H9 (cell line): Measurements from ENCODE around the gene NGFR. TPM values are rescaled to one million over a fixed set of nuclear protein-coding genes. Genes with fewer than 3 reads are reported as not detected.

Source experiments
- DNase-seq: peaks from one replicate; pipeline ENCODE4 v3.0.0-alpha.2; 2017
- H2AFZ ChIP-seq: one replicate; pipeline ENCODE4 v1.6.1; 2013; ENCODE audit warnings: mild to moderate bottlenecking, low read length, control low read depth, moderate library complexity
- H2AK5ac ChIP-seq: 2 replicates; pipeline ENCODE4 v1.6.1; 2013; ENCODE audit warnings: low read length, control low read depth, mixed read lengths; ENCODE audit not compliant: insufficient read length
- H2BK120ac ChIP-seq: one replicate; pipeline ENCODE4 v1.6.1; 2013; ENCODE audit warnings: low read depth, mild to moderate bottlenecking, low read length, control low read depth, inconsistent platforms; ENCODE audit not compliant: poor library complexity, severe bottlenecking
- H2BK12ac ChIP-seq: 2 replicates; pipeline ENCODE4 v1.6.1; 2013; ENCODE audit warnings: low read length, control low read depth, mixed read lengths, low read depth; ENCODE audit not compliant: insufficient read length
- H2BK15ac ChIP-seq: 2 replicates; pipeline ENCODE4 v1.6.1; 2013; ENCODE audit warnings: low read depth, low read length, control low read depth
- H2BK20ac ChIP-seq: one replicate; pipeline ENCODE4 v1.6.1; 2013; ENCODE audit warnings: low read depth, mild to moderate bottlenecking, low read length, control low read depth, inconsistent platforms; ENCODE audit not compliant: poor library complexity, severe bottlenecking
- H2BK5ac ChIP-seq: 2 replicates; pipeline ENCODE4 v1.6.1; 2013; ENCODE audit warnings: low read length, control low read depth, mixed read lengths; ENCODE audit not compliant: insufficient read length
- H3K14ac ChIP-seq: 2 replicates; pipeline ENCODE4 v1.6.1; 2013; ENCODE audit warnings: low read length, control low read depth; ENCODE audit not compliant: insufficient read depth
- H3K18ac ChIP-seq: 2 replicates; pipeline ENCODE4 v1.6.1; 2013; ENCODE audit warnings: low read depth, mild to moderate bottlenecking, mixed read lengths, low read length, control low read depth; ENCODE audit not compliant: insufficient read length
- H3K23ac ChIP-seq: 2 replicates; pipeline ENCODE4 v1.6.1; 2013; ENCODE audit warnings: low read length, control low read depth, mixed read lengths, low read depth; ENCODE audit not compliant: insufficient read length
- H3K23me2 ChIP-seq: 2 replicates; pipeline ENCODE4 v1.6.1; 2013; ENCODE audit warnings: low read depth, mild to moderate bottlenecking, mixed read lengths, low read length, control low read depth; ENCODE audit not compliant: insufficient read length, poor library complexity, severe bottlenecking
- H3K27ac ChIP-seq: 2 replicates; pipeline ENCODE4 v1.5.1; 2013; ENCODE audit warnings: low read length, control low read depth, mixed read lengths, low read depth; ENCODE audit not compliant: insufficient read length
- H3K27me3 ChIP-seq: 2 replicates; pipeline ENCODE4 v1.6.1; 2013; ENCODE audit warnings: low read length, control low read depth, inconsistent platforms; ENCODE audit not compliant: insufficient read depth
- H3K4ac ChIP-seq: 2 replicates; pipeline ENCODE4 v1.6.1; 2013; ENCODE audit warnings: low read depth, mild to moderate bottlenecking, control low read depth, inconsistent platforms, low read length, moderate library complexity
- H3K4me1 ChIP-seq: 2 replicates; pipeline ENCODE4 v1.6.1; 2013; ENCODE audit warnings: low read length, control low read depth, inconsistent platforms; ENCODE audit not compliant: insufficient read depth
- H3K4me2 ChIP-seq: 2 replicates; pipeline ENCODE4 v1.6.1; 2013; ENCODE audit warnings: low read length, control low read depth, mixed read lengths; ENCODE audit not compliant: insufficient read length, insufficient read depth
- H3K56ac ChIP-seq: 2 replicates; pipeline ENCODE4 v1.6.1; 2013; ENCODE audit warnings: low read depth, mild to moderate bottlenecking, mixed read lengths, low read length, control low read depth; ENCODE audit not compliant: insufficient read length
- H3K79me1 ChIP-seq: 2 replicates; pipeline ENCODE4 v1.6.1; 2013; ENCODE audit warnings: low read depth, mild to moderate bottlenecking, moderate library complexity, low read length, control low read depth, inconsistent platforms; ENCODE audit not compliant: insufficient read depth, poor library complexity, severe bottlenecking
- H3K79me2 ChIP-seq: 2 replicates; pipeline ENCODE4 v1.6.1; 2013; ENCODE audit warnings: low read length, control low read depth, inconsistent platforms; ENCODE audit not compliant: insufficient read depth
- H3K9ac ChIP-seq: 2 replicates; pipeline ENCODE4 v1.6.1; 2013; ENCODE audit warnings: low read length, control low read depth, mixed read lengths; ENCODE audit not compliant: insufficient read length; ENCODE audit errors: extremely low read depth
- H3K9me3 ChIP-seq: one replicate; pipeline ENCODE4 v1.6.1; 2013; ENCODE audit warnings: low read depth, low read length, inconsistent platforms; ENCODE audit not compliant: control insufficient read depth
- H3T11ph ChIP-seq: one replicate; pipeline ENCODE4 v1.6.1; 2013; ENCODE audit warnings: mild to moderate bottlenecking, low read length, control low read depth, inconsistent platforms
- H4K20me1 ChIP-seq: one replicate; pipeline ENCODE4 v1.6.1; 2013; ENCODE audit not compliant: control insufficient read depth, insufficient read length, insufficient read depth
- H4K5ac ChIP-seq: 2 replicates; pipeline ENCODE4 v1.6.1; 2013; ENCODE audit warnings: low read depth, mild to moderate bottlenecking, mixed read lengths, low read length, control low read depth; ENCODE audit not compliant: insufficient read length
- H4K8ac ChIP-seq: replicated peaks from 2 replicates; pipeline ENCODE4 v1.6.1; 2013; ENCODE audit warnings: low read length, control low read depth, mixed read lengths, low read depth; ENCODE audit not compliant: insufficient read length
- H4K91ac ChIP-seq: 2 replicates; pipeline ENCODE4 v1.6.1; 2013; ENCODE audit warnings: low read depth, mild to moderate bottlenecking, moderate library complexity, mixed read lengths, low read length, control low read depth; ENCODE audit not compliant: insufficient read length
- H3K27ac Mint-ChIP-seq, 3 experiments: 2 replicates in 2 of 3; 3 replicates in 1 of 3; pipeline ENCODE4 v1.8.0; 2020 to 2021; ENCODE audit warnings: mixed read lengths in 3 of 3, mild to moderate bottlenecking in 1 of 3, moderate library complexity in 1 of 3
- H3K27me3 Mint-ChIP-seq: 2 replicates; pipeline ENCODE4 v1.8.0; 2021; ENCODE audit warnings: low read depth, mild to moderate bottlenecking, moderate library complexity, mixed read lengths
- H3K36me3 Mint-ChIP-seq, 3 experiments: 2 replicates in 2 of 3; 3 replicates in 1 of 3; pipeline ENCODE4 v1.8.0; 2020 to 2021; ENCODE audit warnings: low read depth in 3 of 3, mixed read lengths in 3 of 3; ENCODE audit not compliant: insufficient read depth in 1 of 3
- H3K4me1 Mint-ChIP-seq, 2 experiments: 2 replicates each; pipeline ENCODE4 v1.8.0; 2020; ENCODE audit warnings: mixed read lengths in 2 of 2
- H3K4me3 Mint-ChIP-seq, 2 experiments: 2 replicates in 1 of 2; 3 replicates in 1 of 2; pipeline ENCODE4 v1.8.0; 2020 to 2021; ENCODE audit warnings: mild to moderate bottlenecking in 2 of 2, mixed read lengths in 2 of 2, moderate library complexity in 1 of 2
- H3K9me3 Mint-ChIP-seq, 2 experiments: 2 replicates in 1 of 2; 3 replicates in 1 of 2; pipeline ENCODE4 v1.8.0; 2020; ENCODE audit warnings: mild to moderate bottlenecking in 2 of 2, mixed read lengths in 2 of 2, moderate library complexity in 1 of 2
- CTCF ChIP-seq: fragments of 200-600 bp; sonication (generic); conservative IDR thresholded peaks from 3 replicates; pipeline ENCODE4 v1.8.0; 2021; ENCODE audit warnings: antibody characterized with exemption, mild to moderate bottlenecking
- WGBS: extraction: QIAGEN DNeasy Blood & Tissue Kit; methylation state at CpG from one replicate; pipeline ENCODE4 v1.1.7; 2013; ENCODE audit warnings: missing lambda C conversion rate, low lambda C conversion rate, mixed read lengths; ENCODE audit not compliant: insufficient read length; ENCODE audit errors: extremely low coverage; 5-methylcytosine and 5-hydroxymethylcytosine counted together
- total RNA-seq: library from RNA; stranded (reverse); gene quantifications from 2 replicates; pipeline ENCODE4 v1.2.1, GENCODE V29; 2021

The NGFR gene
- total RNA-seq, 1 experiment from 2014 or later: 9.6 TPM

- peak overlapping the region; percentile 43 for H3K4me2 ChIP-seq
- Mint-ChIP-seq H3K9me3 (no peaks in the 10 kb centered on the region), H3K27ac (peak overlapping the region in 1 of 3 experiments; percentile 95; a peak in 2 of 7 replicates), H3K4me1 (peaks cover 26 to 44% of the 10 kb centered on the region in 2 experiments), H3K27me3 (peaks cover 20% of the 10 kb centered on the region), H3K36me3 (no peaks in the 10 kb centered on the region), H3K4me3 (peak overlapping the region; percentile 30 to 58; a peak in 4 of 5 replicates)
- no CpG with 5 or more reads among the region's 17 CpGs for WGBS
- no peak overlapping the region for H2BK20ac ChIP-seq
- H2BK12ac ChIP-seq: no peak overlapping the region
- peak; percentile 98 for DNase-seq
- peaks cover 6% of the 10 kb centered on the region; the same call in 1 of the 2 replicates for H3K4me1 ChIP-seq
- no peak overlapping the region for H3K23ac ChIP-seq
- no peak overlapping the region for H2BK120ac ChIP-seq
- H3K79me2 ChIP-seq: no peaks in the 10 kb centered on the region
- no peaks in the 10 kb centered on the region for H3K9me3 ChIP-seq
- H2AK5ac ChIP-seq: no peak overlapping the region
- no peak overlapping the region for H2BK15ac ChIP-seq
- H3K23me2 ChIP-seq: no peaks in the 10 kb centered on the region
- peak overlapping the region; percentile 54; the same call in 1 of the 2 replicates for H3K14ac ChIP-seq
- no peak overlapping the region for H4K8ac ChIP-seq
- H2BK5ac ChIP-seq: no peak overlapping the region
- no peaks in the 10 kb centered on the region for H3K27me3 ChIP-seq
- no peak for TF ChIP-seq CTCF
- no peak overlapping the region for H3T11ph ChIP-seq
- no peak overlapping the region for H3K9ac ChIP-seq
- no peaks in the 10 kb centered on the region for H3K79me1 ChIP-seq
- no peak overlapping the region for H3K27ac ChIP-seq
- no peak overlapping the region for H3K18ac ChIP-seq
- no peak overlapping the region for H3K4ac ChIP-seq
- H4K5ac ChIP-seq: no peak overlapping the region
- no peak overlapping the region for H3K56ac ChIP-seq
- no peak overlapping the region for H2AFZ ChIP-seq
- no peak overlapping the region for H4K91ac ChIP-seq
- H4K20me1 ChIP-seq: no peaks in the 10 kb centered on the region
These were observed 13.2 kb downstream of the NGFR start for GRCh38 chr17:49508061-49508865.
